GM12801 (cell line): Measurements from ENCODE around the gene EDIL3.

Experiments used
- CTCF ChIP-seq: IDR thresholded peaks from one replicate; pipeline ENCODE4 v1.5.1; 2011; ENCODE audit warnings: control low read depth; ENCODE audit not compliant: insufficient read length; ENCODE audit errors: extremely low read depth

Gene EDIL3

GRCh38 chr5:83946516-83946915 is 438.2 kb downstream of the EDIL3 start:
- TF ChIP-seq CTCF, result no peak

- TF ChIP-seq CTCF, result no peak
Measured at GRCh38 chr5:83942155-83942554, 442.5 kb downstream of the EDIL3 start.

- no peak for TF ChIP-seq CTCF
Measured at GRCh38 chr5:83937837-83938236, 446.8 kb downstream of the EDIL3 start.

GRCh38 chr5:83931969-83932368 is 452.7 kb downstream of the EDIL3 start:
- no peak for TF ChIP-seq CTCF

GRCh38 chr5:83927140-83927733 is 457.4 kb downstream of the EDIL3 start:
- no peak for TF ChIP-seq CTCF

- no peak for TF ChIP-seq CTCF
Measured at GRCh38 chr5:83925955-83926337, 458.7 kb downstream of the EDIL3 start.

GRCh38 chr5:83925321-83925954 is 459.2 kb downstream of the EDIL3 start:
- TF ChIP-seq CTCF, result no peak

- TF ChIP-seq CTCF, result no peak
Measured at GRCh38 chr5:83924891-83925290, 459.8 kb downstream of the EDIL3 start.
